Fibroblast of skin of left quadriceps (primary cell): ENCODE data around the gene CDKN2B.

ENCODE experiments used
- DNase-seq, 2 experiments: peaks; one replicate each; pipeline ENCODE4 v3.0.0-alpha.2; 2013; ENCODE audit warnings: low read depth in 2 of 2

CDKN2B gene

GRCh38 chr9:22033012-22033630, 24.0 kb upstream of the CDKN2B start:
- no peak for DNase-seq

DNA sequence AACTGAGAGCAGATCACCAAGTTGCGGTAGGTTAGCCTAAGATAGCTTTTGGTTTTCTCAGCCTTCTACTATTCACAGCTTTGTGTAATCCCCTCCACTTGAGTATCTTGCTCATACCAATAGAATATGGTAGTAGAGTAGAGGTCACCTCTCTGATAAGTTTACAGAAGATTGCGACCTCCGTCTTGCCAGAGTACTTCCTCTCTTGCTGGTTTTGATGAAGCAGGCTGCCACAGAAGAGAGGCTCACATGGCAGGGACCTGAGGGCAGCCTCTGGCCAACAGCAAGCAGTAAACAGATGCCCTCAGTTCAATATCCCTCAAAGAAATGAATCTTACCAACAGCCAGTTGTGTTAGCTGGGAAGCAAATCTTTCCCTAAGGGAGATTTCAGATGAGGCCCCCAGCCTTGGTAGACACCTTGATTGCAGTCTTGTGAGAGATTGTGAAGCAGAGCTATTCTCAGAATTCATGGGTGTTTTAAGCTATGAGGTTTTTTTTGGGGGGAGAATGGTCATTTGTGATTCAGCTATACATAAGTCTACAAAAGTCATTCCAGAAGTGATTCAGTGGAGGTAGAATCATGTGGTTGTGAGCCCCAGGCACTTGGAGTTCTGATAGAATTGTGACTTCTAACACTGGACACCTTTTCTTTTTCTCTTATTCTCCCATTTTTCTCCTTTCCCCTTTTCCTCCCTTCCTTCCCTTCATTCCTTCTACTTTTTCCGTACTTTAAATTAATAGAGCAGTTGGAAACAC, 22.7 kb upstream of the CDKN2B start:
- no peak for DNase-seq

GRCh38 chr9:22030101-22030598, 21.0 kb upstream of the CDKN2B start:
- no peak for DNase-seq

DNA sequence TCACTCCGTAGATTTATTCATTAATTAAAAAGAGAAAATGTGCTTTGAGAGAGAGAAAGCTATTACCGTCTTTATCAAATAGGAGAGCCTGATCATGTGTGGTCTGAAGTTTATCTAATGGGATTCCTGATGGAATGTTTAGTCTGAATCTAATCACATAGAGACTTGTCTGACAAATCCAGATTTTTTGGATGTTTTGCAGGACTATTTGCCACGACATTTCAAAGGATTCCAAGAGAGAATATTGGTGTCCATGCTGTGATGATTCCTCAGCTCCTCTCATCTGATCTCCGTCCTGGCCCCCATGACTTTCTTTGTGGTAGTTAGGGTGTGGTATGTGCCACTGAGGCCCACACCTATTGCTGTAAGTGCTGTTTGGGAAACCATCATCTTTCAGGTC, 20.1 kb upstream of the CDKN2B start:
- DNase-seq = no peak

DNA sequence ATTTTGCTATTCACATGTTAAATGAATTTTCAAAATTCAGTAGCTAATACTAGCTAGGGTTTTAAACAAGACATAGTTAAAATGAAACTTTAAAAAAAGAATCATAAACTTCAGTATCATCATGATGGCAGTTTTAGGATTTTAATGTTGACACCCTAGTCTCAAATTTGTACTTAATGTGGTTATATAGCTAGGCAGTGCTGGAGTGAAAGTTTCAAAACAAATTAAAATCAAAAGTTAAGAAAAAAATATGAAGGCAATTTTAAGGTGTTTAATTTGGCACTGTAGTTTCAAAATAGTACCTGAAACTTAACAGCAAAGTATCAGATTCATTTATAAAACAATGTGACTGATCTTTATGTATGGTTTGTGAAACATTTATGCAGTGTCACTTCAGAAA, 19.3 kb upstream of the CDKN2B start:
- DNase-seq = no peak

GRCh38 chr9:22026696-22027095, 17.6 kb upstream of the CDKN2B start:
- no peak for DNase-seq

- DNase-seq = no peak
These were observed 13.3 kb upstream of the CDKN2B start for GRCh38 chr9:22022396-22022795.

- no peak for DNase-seq
These were observed 1.9 kb upstream of the CDKN2B start for GRCh38 chr9:22010866-22011625.

DNA sequence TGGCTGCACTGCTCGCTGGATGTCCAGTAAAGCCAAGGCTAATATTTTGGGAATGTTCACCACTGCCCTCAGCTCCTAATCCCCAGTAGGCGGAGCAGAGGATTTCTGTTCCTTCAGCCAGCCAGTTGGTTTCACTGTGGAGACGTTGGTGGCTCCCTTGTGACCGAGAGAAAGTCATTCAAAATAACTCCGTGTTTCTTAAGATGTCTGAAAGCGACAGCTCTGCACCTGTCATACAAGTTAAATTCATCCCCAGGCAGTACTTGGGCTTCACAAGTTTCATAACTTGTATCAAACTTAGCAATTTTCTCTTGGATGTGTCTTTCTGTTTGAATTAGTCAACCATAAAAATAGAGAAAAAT, 382 bp upstream of the CDKN2B start:
- no peak for DNase-seq

- DNase-seq = no peak
These were observed 755 bp downstream of the CDKN2B start for GRCh38 chr9:22008384-22008716.

GRCh38 chr9:22005702-22006606, 3.2 kb downstream of the CDKN2B start:
- DNase-seq = no peak

DNA sequence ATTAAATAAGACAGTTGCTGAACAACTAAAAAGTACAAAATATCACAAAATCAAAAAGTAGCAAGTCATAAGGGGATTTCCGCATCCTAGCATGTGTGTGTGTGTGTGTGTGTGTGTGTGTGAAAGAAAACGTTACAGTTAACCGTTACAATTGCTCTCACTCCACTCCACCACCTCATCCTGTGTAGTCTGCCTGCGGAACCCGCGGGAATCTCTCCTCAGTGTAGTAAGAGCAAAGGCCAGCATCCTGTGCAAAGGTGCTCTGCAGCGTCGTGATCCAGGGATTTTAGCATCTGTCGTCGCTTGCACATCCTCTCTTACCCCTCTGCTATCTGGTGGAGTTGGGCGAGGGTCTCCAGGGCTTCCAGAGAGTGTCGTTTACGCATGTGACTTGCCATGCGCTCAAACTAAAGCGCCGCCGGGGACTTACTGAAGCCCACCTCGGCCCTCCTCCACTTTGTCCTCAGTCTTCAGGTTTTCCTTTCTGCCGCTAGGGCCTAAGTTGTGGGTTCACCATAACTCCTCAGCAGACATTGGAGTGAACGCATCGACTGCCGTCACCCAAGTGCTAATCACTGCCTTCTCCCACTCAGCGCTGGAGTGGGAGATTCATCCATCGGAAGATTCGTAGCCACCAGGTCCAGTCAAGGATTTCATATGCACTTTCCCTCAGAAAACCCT, 3.9 kb downstream of the CDKN2B start:
- DNase-seq = no peak

- DNase-seq = no peak
These were observed 7.1 kb downstream of the CDKN2B start for GRCh38 chr9:22002038-22002437.

DNA sequence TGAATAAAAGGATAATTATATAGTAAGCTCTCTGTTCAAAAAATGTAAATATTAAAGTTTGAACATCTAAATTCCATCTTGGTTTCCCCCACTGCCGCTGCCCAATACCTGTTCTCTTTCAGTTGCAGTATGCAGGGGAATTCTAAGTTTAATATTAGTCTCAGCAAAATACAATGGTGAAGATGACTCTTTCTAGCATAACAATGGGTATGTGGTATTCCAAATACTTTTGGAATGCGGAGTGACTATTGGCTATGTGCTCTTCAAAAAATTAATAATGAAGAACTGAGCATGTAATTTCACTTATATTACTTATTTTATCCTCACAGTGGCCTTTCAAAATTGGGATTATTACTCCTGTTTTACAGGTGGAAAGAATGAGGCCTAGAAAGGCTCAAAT, 11.1 kb downstream of the CDKN2B start:
- DNase-seq = no peak

DNA sequence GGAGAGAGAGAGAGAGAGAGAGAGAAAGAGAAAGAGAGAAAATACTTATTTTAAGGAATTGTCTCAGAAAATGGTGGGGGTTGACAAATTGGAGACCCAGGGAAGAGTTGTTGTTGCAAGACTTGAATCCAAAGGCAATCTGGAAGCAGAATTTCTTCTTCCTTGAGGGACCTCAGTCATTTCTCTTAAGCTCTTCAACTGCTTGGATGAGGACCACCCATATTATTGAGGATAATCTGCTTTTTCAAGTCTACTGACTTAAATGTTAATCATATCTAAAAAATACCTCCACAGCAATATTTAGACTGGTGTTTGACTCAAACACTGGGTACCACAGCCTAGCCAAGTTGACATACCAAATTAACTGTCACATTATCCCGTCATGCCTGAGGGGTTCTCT, 11.6 kb downstream of the CDKN2B start:
- DNase-seq = no peak

- DNase-seq = no peak
These were observed 12.2 kb downstream of the CDKN2B start for GRCh38 chr9:21996858-21997257.

DNA sequence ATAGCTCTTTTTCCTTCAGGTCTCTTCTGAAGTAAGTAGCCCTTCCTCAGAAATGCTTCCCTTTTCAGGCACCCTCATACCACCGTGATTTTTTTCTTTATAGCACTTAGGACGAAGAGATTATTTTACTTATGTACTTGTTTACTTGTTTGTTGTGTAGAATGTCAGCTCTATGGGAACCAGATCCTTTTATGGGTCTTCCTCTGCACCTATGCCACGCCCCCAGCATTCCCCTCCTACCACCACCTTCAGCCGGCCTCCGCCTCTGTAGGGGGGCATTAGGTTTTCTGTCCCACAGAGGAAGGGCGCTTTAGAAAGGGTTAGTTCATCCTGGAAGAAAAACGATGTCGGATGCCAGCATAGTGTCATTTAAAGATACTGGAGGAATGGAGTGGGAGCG, 12.7 kb downstream of the CDKN2B start:
- DNase-seq = no peak

GRCh38 chr9:21995666-21996398, 13.3 kb downstream of the CDKN2B start:
- DNase-seq = no peak

GRCh38 chr9:21995006-21995665, 14.0 kb downstream of the CDKN2B start:
- no peak for DNase-seq

- DNase-seq = no peak
These were observed 14.5 kb downstream of the CDKN2B start, which contains the start of gene CDKN2B-AS1 for GRCh38 chr9:21994556-21995005. CDKN2B-AS1 (plus strand) TSS chr9:21994791.
